Fibroblast of lung (primary cell): ENCODE data around the gene CFAP91. TPM values are rescaled to one million over a fixed set of nuclear protein-coding genes. Genes with fewer than 3 reads are reported as not detected.

Source experiments
- DNase-seq, 2 donors: peaks; one replicate each; pipeline versions ENCODE4 v3.0.0 to v3.0.0-alpha.2; 2010; ENCODE audit warnings: low read depth in 2 of 2
- H2AFZ ChIP-seq: 2 replicates; pipeline ENCODE4 v1.5.1; 2012; ENCODE audit warnings: low read length, control low read depth, inconsistent platforms
- H3K27ac ChIP-seq: 2 replicates; pipeline ENCODE4 v1.5.1; 2011; ENCODE audit warnings: low read length, control low read depth; ENCODE audit not compliant: insufficient read depth
- H3K27me3 ChIP-seq: 2 replicates; pipeline ENCODE4 v1.5.1; 2011; ENCODE audit warnings: mild to moderate bottlenecking, low read length; ENCODE audit not compliant: control insufficient read depth, insufficient read depth
- H3K36me3 ChIP-seq: 2 replicates; pipeline ENCODE4 v1.5.1; 2011; ENCODE audit warnings: low read length; ENCODE audit not compliant: control insufficient read depth, insufficient read depth
- H3K4me1 ChIP-seq: 2 replicates; pipeline ENCODE4 v1.5.1; 2011; ENCODE audit warnings: low read length; ENCODE audit not compliant: control insufficient read depth, insufficient read depth; ENCODE audit errors: extremely low read depth
- H3K4me2 ChIP-seq: 2 replicates; pipeline ENCODE4 v1.5.1; 2011; ENCODE audit warnings: low read length, control low read depth; ENCODE audit not compliant: insufficient read depth; ENCODE audit errors: extremely low read depth
- H3K4me3 ChIP-seq, 4 experiments: fragments of 200-600 bp in 1 of 4; sonication (generic) in 1 of 4; replicated peaks in 1 of 4; 2 replicates each; pipeline ENCODE4 v1.5.1; 2011 to 2016; ENCODE audit warnings: low read length in 4 of 4, low read depth in 3 of 4, mild to moderate bottlenecking in 3 of 4, control low read depth in 2 of 4, inconsistent platforms in 1 of 4, mixed read lengths in 1 of 4; ENCODE audit not compliant: insufficient read depth in 1 of 4; ENCODE audit errors: control extremely low read depth in 1 of 4
- H3K79me2 ChIP-seq: 2 replicates; pipeline ENCODE4 v1.5.1; 2012; ENCODE audit warnings: mild to moderate bottlenecking, low read length, inconsistent platforms; ENCODE audit not compliant: control insufficient read depth, insufficient read depth
- H3K9ac ChIP-seq: 2 replicates; pipeline ENCODE4 v1.5.1; 2011; ENCODE audit warnings: mild to moderate bottlenecking, low read length, control low read depth; ENCODE audit not compliant: insufficient read depth
- H3K9me3 ChIP-seq: 2 replicates; pipeline ENCODE4 v1.5.1; 2012; ENCODE audit warnings: low read depth, low read length; ENCODE audit not compliant: control insufficient read depth, insufficient read depth
- H4K20me1 ChIP-seq: 2 replicates; pipeline ENCODE4 v1.5.1; 2011; ENCODE audit warnings: low read length; ENCODE audit not compliant: control insufficient read depth, insufficient read depth; ENCODE audit errors: extremely low read depth
- EZH2 ChIP-seq: IDR thresholded peaks from 2 replicates; pipeline ENCODE4 v1.5.1; 2012; ENCODE audit warnings: low read length, control low read depth, mild to moderate bottlenecking; ENCODE audit errors: missing control alignments
- polyA plus RNA-seq, 2 donors: library from polyadenylated mRNA; depleted of rRNA in 1 of 2; stranded (reverse) in 1 of 2; unstranded in 1 of 2; fragments of >200 nt; gene quantifications; 2 replicates each; pipeline ENCODE4 v1.2.1, GENCODE V29; 2011 to 2012; ENCODE audit warnings: missing spikeins in 1 of 2
- total RNA-seq: library from RNA; depleted of rRNA; stranded (reverse); fragments of >200 nt; gene quantifications from 2 replicates; pipeline ENCODE4 v1.2.1, GENCODE V29; 2014
- TF ChIP-seq, protein P1 (sequence below), 2 donors: IDR thresholded peaks in 1 of 2; conservative IDR thresholded peaks in 1 of 2; 1 replicate in 1 of 2; 2 replicates in 1 of 2; pipeline ENCODE4 v1.5.1; 2011 to 2012; ENCODE audit warnings: low read length in 2 of 2, control low read depth in 1 of 2, inconsistent platforms in 1 of 2, low read depth in 1 of 2, mild to moderate bottlenecking in 1 of 2

The CFAP91 gene
- total and polyA plus RNA-seq, 2 donors (not counting 1 experiment from before 2014, with no cell fraction given): 0.02 to 0.17 TPM

DNA sequence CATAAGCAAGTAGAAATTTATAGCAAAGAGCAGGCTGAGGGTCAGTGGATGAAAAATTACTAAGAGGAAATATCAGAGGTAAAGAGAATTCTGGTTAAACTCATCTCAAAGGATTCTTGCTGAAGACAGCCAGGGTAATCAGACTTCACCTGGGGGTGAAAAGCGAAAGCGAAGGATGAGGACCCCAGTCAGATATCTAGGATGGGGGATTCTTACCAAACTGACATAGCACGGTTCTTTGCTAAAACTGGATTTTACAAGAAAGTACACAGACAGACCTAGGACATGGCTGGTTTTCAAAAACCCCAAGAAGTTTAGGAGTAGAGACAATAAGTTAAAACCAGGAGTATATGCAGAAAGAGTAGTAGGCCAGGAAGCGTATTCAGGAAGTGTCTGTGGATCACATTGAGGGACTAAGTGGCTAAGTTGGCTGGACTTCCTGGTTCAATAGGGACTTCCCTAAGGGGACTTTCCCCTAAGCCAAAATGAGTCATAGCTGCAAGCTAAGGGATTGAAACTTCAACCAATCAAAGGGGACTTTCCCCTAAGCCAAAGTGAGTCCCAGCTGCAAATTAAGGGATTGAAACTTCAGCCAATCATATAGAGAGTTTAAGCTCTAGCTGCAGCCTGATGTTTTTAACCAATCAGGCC, 2.4 kb upstream of the CFAP91 start:
- no peak overlapping the region for H2AFZ ChIP-seq

DNA sequence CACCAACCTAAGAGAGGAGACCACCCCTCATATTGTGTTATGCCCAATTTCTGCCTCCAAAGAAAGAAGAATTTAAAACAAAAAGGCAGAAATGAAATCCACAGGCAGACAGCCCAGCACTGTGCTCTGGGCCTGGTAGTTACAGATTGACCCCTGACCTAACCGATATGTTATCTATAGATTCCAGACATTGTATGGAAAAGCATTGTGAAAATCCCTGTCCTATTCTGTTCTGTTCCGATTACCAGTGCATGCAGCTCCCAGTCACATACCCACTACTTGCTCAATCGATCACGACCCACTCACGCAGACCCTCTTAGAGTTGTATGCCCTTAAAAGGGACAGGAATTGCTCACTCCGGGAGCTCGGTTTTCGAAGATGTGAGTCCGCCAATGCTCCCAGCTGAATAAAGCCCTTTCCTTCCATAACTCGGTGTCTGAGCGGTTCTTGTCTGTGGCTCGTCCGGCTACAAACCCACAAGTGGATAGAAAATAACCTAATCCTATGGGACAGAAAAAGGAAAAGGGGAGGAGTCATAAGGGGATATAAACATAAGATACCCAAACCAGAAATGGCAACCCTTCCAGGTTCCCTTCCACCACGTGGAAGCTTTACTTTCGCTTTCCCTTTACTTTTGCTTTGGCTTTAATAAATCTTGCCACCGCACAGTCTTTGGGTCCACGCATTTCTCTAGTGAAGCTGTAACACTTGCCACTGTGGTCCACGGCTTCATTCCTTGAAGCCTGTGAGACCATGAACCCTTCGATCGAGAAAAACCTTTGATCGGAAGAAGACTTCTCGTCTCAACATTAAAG, 1.7 kb upstream of the CFAP91 start:
- H3K9me3 ChIP-seq: no peaks in the 10 kb centered on the region
- H3K4me3 ChIP-seq: no peak overlapping the region
- H4K20me1 ChIP-seq: no peaks in the 10 kb centered on the region
- H3K27ac ChIP-seq: no peak overlapping the region
- H3K79me2 ChIP-seq: no peaks in the 10 kb centered on the region
- no peak for DNase-seq
- peaks cover 6% of the 10 kb centered on the region for H3K4me1 ChIP-seq
- H2AFZ ChIP-seq: peak overlapping the region; percentile 4
- TF ChIP-seq, protein P1, sequence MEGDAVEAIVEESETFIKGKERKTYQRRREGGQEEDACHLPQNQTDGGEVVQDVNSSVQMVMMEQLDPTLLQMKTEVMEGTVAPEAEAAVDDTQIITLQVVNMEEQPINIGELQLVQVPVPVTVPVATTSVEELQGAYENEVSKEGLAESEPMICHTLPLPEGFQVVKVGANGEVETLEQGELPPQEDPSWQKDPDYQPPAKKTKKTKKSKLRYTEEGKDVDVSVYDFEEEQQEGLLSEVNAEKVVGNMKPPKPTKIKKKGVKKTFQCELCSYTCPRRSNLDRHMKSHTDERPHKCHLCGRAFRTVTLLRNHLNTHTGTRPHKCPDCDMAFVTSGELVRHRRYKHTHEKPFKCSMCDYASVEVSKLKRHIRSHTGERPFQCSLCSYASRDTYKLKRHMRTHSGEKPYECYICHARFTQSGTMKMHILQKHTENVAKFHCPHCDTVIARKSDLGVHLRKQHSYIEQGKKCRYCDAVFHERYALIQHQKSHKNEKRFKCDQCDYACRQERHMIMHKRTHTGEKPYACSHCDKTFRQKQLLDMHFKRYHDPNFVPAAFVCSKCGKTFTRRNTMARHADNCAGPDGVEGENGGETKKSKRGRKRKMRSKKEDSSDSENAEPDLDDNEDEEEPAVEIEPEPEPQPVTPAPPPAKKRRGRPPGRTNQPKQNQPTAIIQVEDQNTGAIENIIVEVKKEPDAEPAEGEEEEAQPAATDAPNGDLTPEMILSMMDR (conservative IDR thresholded peaks at IDR 0.05 in 1 of 2, IDR thresholded peaks at IDR 0.05 in 1 of 2; ENCODE audit: low read depth in 1 of 2, low read length in 2 of 2): no peak
- no peak for TF ChIP-seq EZH2
- no peak overlapping the region for H3K9ac ChIP-seq
- no peaks in the 10 kb centered on the region for H3K36me3 ChIP-seq
- H3K27me3 ChIP-seq: peaks cover 7% of the 10 kb centered on the region
- no peak overlapping the region for H3K4me2 ChIP-seq

More for the DNA sequence above, 2.4 kb upstream of the CFAP91 start:
- Histone ChIP-seq H3K9ac (no peak overlapping the region), H3K36me3 (no peaks in the 10 kb centered on the region), H3K9me3 (no peaks in the 10 kb centered on the region), H3K4me3 (no peak overlapping the region), H3K27ac (no peak overlapping the region), H4K20me1 (no peaks in the 10 kb centered on the region), H3K27me3 (peaks cover 7% of the 10 kb centered on the region), H3K4me1 (peaks cover 6% of the 10 kb centered on the region), H3K4me2 (no peak overlapping the region), H3K79me2 (no peaks in the 10 kb centered on the region)
- TF ChIP-seq, protein P1 (conservative IDR thresholded peaks at IDR 0.05 in 1 of 2, IDR thresholded peaks at IDR 0.05 in 1 of 2; ENCODE audit: low read depth in 1 of 2, low read length in 2 of 2): no peak
- no peak for TF ChIP-seq EZH2
- peak in 1 of 2 donors; percentile 26 for DNase-seq

DNA sequence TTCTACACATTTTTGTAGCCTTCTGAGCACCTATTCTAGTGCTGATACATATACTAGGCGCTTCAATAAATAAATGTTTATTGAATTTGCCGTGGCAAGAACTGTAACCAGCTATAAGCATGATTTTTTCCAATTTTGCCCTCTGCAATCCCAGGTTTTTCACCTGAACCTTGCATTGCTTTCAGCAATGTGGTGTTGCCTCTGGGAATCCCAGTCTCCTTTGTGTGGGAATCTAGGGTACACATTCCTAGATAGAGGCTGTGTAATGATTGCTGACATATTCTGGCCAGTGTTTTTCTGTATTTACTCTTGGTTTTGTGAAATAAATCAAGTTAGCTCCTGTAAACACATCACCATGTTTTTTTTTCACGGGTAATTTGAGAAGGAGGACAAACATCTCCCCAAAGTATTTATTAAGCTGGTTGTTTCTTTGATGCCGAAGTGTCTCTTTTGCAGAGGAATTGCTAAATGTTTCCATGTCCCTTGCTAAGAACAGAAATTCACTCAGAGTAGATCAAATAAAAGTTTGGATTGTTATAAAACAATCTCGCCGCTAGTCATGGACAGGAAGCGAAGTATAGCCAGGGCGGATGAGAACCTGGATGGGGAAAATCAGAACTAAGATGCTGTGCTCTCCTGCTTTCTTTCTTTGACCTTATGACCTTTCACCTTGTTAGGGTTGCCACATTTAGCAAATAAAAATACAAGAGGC, 1.2 kb downstream of the CFAP91 start:
- Histone ChIP-seq H3K4me2 (no peak overlapping the region), H3K36me3 (no peaks in the 10 kb centered on the region), H3K9me3 (no peaks in the 10 kb centered on the region), H3K27me3 (peaks cover 7% of the 10 kb centered on the region), H4K20me1 (no peaks in the 10 kb centered on the region), H3K27ac (no peak overlapping the region), H3K79me2 (no peaks in the 10 kb centered on the region), H3K9ac (no peak overlapping the region), H2AFZ (no peak overlapping the region), H3K4me1 (peaks cover 6% of the 10 kb centered on the region), H3K4me3 (no peak overlapping the region)
- peak; percentile 37 for TF ChIP-seq EZH2
- TF ChIP-seq, protein P1 (conservative IDR thresholded peaks at IDR 0.05 in 1 of 2, IDR thresholded peaks at IDR 0.05 in 1 of 2; ENCODE audit: low read depth in 1 of 2, low read length in 2 of 2): no peak
- no peak for DNase-seq
